T-helper 2 cell treated with Interferon-gamma antibody and Interleukin-4, amounts not matched to agents 5 μg/mL and 100 μg/mL, for 36 hours (primary cell): Measurements from ENCODE around the gene TK1.

Source experiments
- DNase-seq: peaks from one replicate; pipeline ENCODE4 v3.0.0; 2021; ENCODE audit warnings: low spot score
- H3K27ac Mint-ChIP-seq: one replicate; pipeline ENCODE4 v1.8.0; 2021; ENCODE audit warnings: mild to moderate bottlenecking, mixed read lengths
- H3K27me3 Mint-ChIP-seq: one replicate; pipeline ENCODE4 v1.8.0; 2021; ENCODE audit warnings: low read depth, mixed read lengths
- H3K36me3 Mint-ChIP-seq: one replicate; pipeline ENCODE4 v1.8.0; 2021; ENCODE audit warnings: low read depth, mixed read lengths
- H3K4me1 Mint-ChIP-seq: one replicate; pipeline ENCODE4 v1.8.0; 2021; ENCODE audit warnings: low read depth, mixed read lengths
- H3K4me3 Mint-ChIP-seq: one replicate; pipeline ENCODE4 v1.8.0; 2022; ENCODE audit warnings: mild to moderate bottlenecking, moderate library complexity, mixed read lengths
- H3K9me3 Mint-ChIP-seq: one replicate; pipeline ENCODE4 v1.8.0; 2021; ENCODE audit warnings: mixed read lengths

The TK1 gene

DNA sequence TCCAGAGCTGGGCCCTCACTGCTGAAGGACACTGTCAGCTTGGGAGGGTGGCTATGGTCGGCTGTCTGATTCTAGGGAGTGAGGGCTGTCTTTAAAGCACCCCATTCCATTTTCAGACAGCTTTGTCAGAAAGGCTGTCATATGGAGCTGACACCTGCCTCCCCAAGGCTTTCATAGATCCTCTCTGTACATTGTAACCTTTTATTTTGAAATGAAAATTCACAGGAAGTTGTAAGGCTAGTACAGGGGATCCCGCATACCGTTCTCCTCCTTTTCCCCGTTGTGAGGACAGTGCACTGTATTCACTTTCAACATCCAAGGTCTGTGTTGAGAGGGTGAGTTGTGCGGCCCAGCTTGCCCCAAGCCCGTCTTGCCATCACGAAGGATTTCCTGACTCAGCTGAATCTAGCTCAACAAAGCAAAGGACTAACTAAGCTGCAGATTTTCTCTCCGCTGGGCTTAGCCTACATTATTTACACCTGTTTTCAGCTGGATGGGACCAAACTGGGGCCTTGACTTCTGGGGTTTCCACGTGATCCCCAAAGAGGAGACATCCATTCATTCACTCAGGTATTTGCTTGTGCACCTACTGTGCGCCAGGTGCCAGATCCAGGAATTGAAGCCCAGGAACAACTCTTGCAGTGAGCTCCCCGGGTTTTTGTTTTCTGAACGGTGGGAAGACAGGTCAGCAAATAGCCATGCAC lies 39.4 kb upstream of the TK1 start:
- H3K4me1 Mint-ChIP-seq, result no peaks in the 10 kb centered on the region
- H3K9me3 Mint-ChIP-seq, result no peaks in the 10 kb centered on the region
- DNase-seq, result no peak
- peaks cover 11% of the 10 kb centered on the region for H3K27me3 Mint-ChIP-seq
- H3K36me3 Mint-ChIP-seq, result peaks cover 29% of the 10 kb centered on the region
- H3K27ac Mint-ChIP-seq, result no peak overlapping the region
- no peak overlapping the region for H3K4me3 Mint-ChIP-seq

DNA sequence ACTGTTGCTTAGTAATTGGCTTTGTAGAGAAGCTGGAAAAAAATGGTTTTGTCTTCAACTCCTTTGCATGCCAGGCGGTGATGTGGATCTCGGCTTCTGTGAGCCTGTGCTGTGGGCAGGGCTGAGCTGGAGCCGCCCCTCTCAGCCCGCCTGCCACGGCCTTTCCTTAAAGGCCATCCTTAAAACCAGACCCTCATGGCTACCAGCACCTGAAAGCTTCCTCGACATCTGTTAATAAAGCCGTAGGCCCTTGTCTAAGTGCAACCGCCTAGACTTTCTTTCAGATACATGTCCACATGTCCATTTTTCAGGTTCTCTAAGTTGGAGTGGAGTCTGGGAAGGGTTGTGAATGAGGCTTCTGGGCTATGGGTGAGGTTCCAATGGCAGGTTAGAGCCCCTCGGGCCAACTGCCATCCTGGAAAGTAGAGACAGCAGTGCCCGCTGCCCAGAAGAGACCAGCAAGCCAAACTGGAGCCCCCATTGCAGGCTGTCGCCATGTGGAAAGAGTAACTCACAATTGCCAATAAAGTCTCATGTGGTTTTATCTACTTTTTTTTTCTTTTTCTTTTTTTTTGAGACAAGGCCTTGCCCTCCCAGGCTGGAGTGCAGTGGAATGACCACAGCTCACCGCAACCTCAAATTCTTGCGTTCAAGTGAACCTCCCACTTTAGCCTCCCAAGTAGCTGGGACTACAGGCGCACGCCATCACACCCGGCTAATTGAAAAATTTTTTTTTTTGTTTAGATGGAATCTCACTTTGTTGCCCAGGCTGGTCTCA lies 38.4 kb upstream of the TK1 start:
- H3K4me3 Mint-ChIP-seq, result no peak overlapping the region
- H3K27me3 Mint-ChIP-seq, result peaks cover 2% of the 10 kb centered on the region
- DNase-seq, result no peak
- H3K36me3 Mint-ChIP-seq, result peaks cover 35% of the 10 kb centered on the region
- no peaks in the 10 kb centered on the region for H3K4me1 Mint-ChIP-seq
- H3K9me3 Mint-ChIP-seq, result no peaks in the 10 kb centered on the region
- no peak overlapping the region for H3K27ac Mint-ChIP-seq

DNA sequence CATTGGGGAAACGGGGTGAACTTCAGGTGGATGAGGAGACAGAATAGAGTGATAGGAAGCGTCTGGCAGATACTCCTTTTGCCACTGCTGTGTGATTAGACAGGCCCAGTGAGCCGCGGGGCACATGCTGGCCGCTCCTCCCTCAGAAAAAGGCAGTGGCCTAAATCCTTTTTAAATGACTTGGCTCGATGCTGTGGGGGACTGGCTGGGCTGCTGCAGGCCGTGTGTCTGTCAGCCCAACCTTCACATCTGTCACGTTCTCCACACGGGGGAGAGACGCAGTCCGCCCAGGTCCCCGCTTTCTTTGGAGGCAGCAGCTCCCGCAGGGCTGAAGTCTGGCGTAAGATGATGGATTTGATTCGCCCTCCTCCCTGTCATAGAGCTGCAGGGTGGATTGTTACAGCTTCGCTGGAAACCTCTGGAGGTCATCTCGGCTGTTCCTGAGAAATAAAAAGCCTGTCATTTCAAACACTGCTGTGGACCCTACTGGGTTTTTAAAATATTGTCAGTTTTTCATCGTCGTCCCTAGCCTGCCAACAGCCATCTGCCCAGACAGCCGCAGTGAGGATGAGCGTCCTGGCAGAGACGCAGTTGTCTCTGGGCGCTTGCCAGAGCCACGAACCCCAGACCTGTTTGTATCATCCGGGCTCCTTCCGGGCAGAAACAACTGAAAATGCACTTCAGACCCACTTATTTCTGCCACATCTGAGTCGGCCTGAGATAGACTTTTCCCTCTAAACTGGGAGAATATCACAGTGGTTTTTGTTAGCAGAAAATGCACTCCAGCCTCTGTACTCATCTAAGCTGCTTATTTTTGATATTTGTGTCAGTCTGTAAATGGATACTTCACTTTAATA lies 37.6 kb upstream of the TK1 start:
- no peaks in the 10 kb centered on the region for H3K27me3 Mint-ChIP-seq
- H3K36me3 Mint-ChIP-seq, result peaks cover 39% of the 10 kb centered on the region
- H3K4me3 Mint-ChIP-seq, result no peak overlapping the region
- no peak for DNase-seq
- H3K27ac Mint-ChIP-seq, result no peak overlapping the region
- no peaks in the 10 kb centered on the region for H3K9me3 Mint-ChIP-seq
- no peaks in the 10 kb centered on the region for H3K4me1 Mint-ChIP-seq

DNA sequence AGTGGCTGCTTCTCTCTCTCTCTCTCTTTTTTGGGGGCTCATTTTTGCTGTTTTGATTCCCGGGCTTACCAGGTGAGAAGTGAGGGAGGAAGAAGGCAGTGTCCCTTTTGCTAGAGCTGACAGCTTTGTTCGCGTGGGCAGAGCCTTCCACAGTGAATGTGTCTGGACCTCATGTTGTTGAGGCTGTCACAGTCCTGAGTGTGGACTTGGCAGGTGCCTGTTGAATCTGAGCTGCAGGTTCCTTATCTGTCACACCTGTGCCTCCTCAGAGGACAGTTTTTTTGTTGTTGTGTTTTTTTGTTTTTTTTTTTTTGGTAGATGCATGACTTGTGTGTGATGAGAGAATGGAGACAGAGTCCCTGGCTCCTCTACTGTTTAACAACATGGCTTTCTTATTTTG lies 36.9 kb upstream of the TK1 start:
- no peaks in the 10 kb centered on the region for H3K27me3 Mint-ChIP-seq
- no peak overlapping the region for H3K4me3 Mint-ChIP-seq
- peaks cover 46% of the 10 kb centered on the region for H3K36me3 Mint-ChIP-seq
- no peak for DNase-seq
- no peak overlapping the region for H3K27ac Mint-ChIP-seq
- H3K4me1 Mint-ChIP-seq, result no peaks in the 10 kb centered on the region
- H3K9me3 Mint-ChIP-seq, result no peaks in the 10 kb centered on the region

DNA sequence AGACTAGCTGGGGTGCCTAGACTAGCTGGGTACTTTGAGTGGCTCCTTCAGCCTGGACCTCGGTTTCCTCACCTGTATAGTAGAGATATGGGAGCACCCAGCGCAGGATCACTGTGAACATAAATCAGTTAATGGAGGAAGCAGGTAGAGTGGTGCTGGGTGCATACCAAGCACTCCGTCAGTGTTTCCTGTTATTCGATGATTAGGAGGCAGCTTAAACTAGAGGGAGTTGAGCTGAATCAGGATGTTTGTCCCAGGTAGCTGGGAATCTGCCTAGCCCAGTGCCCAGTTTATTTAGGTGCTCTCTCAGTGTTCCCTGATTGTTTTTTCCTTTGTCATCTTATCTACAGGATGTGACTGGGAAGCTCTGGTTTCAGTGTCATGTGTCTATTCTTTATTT lies 36.2 kb upstream of the TK1 start:
- H3K9me3 Mint-ChIP-seq, result no peaks in the 10 kb centered on the region
- H3K36me3 Mint-ChIP-seq, result peaks cover 49% of the 10 kb centered on the region
- no peak for DNase-seq
- H3K27me3 Mint-ChIP-seq, result no peaks in the 10 kb centered on the region
- no peaks in the 10 kb centered on the region for H3K4me1 Mint-ChIP-seq
- H3K4me3 Mint-ChIP-seq, result no peak overlapping the region
- H3K27ac Mint-ChIP-seq, result no peak overlapping the region

DNA sequence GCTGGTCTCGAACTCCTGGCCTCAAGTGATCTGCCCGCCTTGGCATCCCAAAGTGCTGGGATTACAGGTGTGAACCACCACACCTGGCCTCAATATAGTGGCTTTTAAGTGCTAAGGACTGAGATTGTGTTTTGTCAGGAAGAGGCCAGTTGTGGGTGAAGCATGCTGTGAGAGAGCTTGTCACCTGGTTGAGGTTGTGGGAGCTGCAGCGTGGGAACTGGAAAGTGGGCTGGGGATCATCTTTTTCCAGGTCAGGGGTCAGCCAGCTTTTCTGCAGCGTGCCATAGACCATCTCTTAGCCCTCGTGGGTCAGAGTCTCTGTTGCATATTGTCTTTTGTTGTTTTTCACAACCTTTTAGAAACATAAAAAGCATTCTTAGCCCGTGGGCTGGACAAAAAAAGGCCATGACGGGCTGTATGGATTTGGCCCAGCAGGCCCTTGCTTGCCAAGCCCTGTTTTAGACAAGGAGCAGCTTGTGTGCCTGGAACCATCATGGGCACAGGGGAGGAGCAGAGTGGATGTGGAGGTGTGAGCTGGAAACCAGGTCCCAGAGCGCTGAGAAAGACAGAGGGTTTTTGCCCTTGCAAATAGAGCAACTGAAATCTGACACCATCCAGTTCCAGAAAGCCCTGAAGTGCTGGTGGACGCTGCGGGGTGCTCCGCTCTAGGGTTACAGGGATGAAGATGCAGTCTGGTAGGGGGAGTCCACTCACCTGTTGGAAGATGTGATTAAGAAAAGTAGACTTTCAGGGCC lies 32.7 kb upstream of the TK1 start:
- no peak for DNase-seq
- peaks cover 10% of the 10 kb centered on the region for H3K4me1 Mint-ChIP-seq
- peaks cover 60% of the 10 kb centered on the region for H3K36me3 Mint-ChIP-seq
- no peaks in the 10 kb centered on the region for H3K27me3 Mint-ChIP-seq
- H3K9me3 Mint-ChIP-seq, result no peaks in the 10 kb centered on the region
- H3K27ac Mint-ChIP-seq, result no peak overlapping the region
- H3K4me3 Mint-ChIP-seq, result no peak overlapping the region

DNA sequence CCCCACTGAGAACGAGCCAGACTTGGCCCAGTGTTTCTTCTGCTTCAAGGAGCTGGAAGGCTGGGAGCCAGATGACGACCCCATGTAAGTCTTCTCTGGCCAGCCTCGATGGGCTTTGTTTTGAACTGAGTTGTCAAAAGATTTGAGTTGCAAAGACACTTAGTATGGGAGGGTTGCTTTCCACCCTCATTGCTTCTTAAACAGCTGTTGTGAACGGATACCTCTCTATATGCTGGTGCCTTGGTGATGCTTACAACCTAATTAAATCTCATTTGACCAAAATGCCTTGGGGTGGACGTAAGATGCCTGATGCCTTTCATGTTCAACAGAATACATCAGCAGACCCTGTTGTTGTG lies 27.8 kb upstream of the TK1 start:
- peaks cover 13% of the 10 kb centered on the region for H3K4me1 Mint-ChIP-seq
- H3K27me3 Mint-ChIP-seq, result no peaks in the 10 kb centered on the region
- no peak for DNase-seq
- no peaks in the 10 kb centered on the region for H3K9me3 Mint-ChIP-seq
- peak overlapping the region; percentile 93 for H3K27ac Mint-ChIP-seq
- peaks cover 31% of the 10 kb centered on the region for H3K36me3 Mint-ChIP-seq
- peak overlapping the region; percentile 99 for H3K4me3 Mint-ChIP-seq

DNA sequence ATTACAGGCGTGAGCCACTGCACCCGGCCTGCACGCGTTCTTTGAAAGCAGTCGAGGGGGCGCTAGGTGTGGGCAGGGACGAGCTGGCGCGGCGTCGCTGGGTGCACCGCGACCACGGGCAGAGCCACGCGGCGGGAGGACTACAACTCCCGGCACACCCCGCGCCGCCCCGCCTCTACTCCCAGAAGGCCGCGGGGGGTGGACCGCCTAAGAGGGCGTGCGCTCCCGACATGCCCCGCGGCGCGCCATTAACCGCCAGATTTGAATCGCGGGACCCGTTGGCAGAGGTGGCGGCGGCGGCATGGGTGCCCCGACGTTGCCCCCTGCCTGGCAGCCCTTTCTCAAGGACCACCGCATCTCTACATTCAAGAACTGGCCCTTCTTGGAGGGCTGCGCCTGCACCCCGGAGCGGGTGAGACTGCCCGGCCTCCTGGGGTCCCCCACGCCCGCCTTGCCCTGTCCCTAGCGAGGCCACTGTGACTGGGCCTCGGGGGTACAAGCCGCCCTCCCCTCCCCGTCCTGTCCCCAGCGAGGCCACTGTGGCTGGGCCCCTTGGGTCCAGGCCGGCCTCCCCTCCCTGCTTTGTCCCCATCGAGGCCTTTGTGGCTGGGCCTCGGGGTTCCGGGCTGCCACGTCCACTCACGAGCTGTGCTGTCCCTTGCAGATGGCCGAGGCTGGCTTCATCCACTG lies 27.3 kb upstream of the TK1 start, which contains the start of gene BIRC5:
Gene BIRC5, plus strand, starts transcription at position 238 of the 690 bp plus-strand sequence. Its CDS starts 64 bp downstream, at position 302.
- Mint-ChIP-seq H3K27ac (peak within 1 kb of the TSS; percentile 93), H3K9me3 (no peaks in the 10 kb centered on the region), H3K27me3 (no peaks in the 10 kb centered on the region), H3K4me3 (peak within 1 kb of the TSS; percentile 99), H3K4me1 (peaks cover 13% of the 10 kb centered on the region), H3K36me3 (peaks cover 25% of the 10 kb centered on the region)
- DNase-seq, result peak; percentile 89

DNA sequence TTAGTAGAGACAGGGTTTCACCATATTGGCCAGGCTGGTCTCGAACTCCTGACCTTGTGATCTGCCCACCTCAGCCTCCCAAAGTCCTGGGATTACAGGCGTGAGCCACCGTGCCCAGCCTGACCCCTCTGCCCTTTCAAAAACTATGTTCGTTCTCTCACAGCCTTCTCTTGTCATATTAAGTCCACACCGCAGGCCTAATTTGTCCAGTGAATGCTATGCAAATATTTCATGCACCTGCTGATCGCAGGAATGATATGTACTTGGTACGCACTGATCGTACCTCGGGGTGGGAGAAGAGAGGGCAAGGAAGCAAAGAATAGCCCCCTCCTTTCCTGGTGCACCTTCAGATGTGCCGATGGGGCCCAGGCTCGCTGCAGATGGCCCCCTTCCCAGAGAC lies 24.2 kb upstream of the TK1 start:
- H3K4me3 Mint-ChIP-seq, result no peak overlapping the region
- DNase-seq, result no peak
- no peaks in the 10 kb centered on the region for H3K9me3 Mint-ChIP-seq
- no peak overlapping the region for H3K27ac Mint-ChIP-seq
- H3K27me3 Mint-ChIP-seq, result no peaks in the 10 kb centered on the region
- peaks cover 17% of the 10 kb centered on the region for H3K36me3 Mint-ChIP-seq
- H3K4me1 Mint-ChIP-seq, result peaks cover 7% of the 10 kb centered on the region

DNA sequence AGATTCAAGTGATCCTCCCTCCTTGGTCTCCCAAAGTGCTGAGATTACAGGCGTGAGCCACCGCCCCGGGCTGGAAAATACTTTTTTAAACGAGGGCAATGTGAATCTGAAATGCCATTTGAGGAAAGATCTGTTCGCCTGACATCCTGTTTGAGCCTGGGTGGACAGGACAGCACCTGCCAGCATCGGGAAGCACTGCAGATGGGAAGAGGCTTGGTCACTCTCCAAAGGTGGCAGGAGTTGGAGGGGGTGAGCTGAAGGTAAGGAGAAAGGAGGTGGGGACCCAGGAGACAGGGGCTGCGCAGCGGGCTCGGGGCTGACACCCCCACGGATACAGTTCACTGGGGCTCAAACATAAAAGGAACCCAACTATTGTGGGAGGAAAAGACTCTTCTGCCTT lies 23.3 kb upstream of the TK1 start:
- H3K27me3 Mint-ChIP-seq, result no peaks in the 10 kb centered on the region
- H3K36me3 Mint-ChIP-seq, result peaks cover 11% of the 10 kb centered on the region
- no peaks in the 10 kb centered on the region for H3K9me3 Mint-ChIP-seq
- H3K4me1 Mint-ChIP-seq, result peaks cover 3% of the 10 kb centered on the region
- no peak overlapping the region for H3K4me3 Mint-ChIP-seq
- no peak overlapping the region for H3K27ac Mint-ChIP-seq
- DNase-seq, result no peak

DNA sequence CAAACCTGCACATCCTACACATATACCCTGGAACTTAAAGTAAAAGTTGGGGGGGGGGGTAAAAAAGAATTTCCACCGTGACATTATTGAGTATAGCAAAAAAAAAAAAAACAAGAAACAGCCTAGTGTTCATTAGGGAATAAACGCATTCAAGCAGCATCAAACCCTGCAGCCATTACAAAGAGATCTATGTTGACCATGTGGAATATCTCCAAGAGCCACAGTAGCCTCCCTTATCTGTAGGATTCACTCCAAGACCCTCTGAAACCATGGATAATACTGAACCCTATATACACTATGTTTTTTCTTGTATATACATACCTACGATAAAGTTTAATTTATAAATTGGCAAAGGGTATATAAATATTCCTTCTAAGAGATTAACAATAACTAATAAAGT lies 21.6 kb upstream of the TK1 start:
- no peaks in the 10 kb centered on the region for H3K9me3 Mint-ChIP-seq
- DNase-seq, result no peak
- peaks cover 5% of the 10 kb centered on the region for H3K36me3 Mint-ChIP-seq
- H3K4me3 Mint-ChIP-seq, result no peak overlapping the region
- H3K27ac Mint-ChIP-seq, result no peak overlapping the region
- no peaks in the 10 kb centered on the region for H3K4me1 Mint-ChIP-seq
- no peaks in the 10 kb centered on the region for H3K27me3 Mint-ChIP-seq

DNA sequence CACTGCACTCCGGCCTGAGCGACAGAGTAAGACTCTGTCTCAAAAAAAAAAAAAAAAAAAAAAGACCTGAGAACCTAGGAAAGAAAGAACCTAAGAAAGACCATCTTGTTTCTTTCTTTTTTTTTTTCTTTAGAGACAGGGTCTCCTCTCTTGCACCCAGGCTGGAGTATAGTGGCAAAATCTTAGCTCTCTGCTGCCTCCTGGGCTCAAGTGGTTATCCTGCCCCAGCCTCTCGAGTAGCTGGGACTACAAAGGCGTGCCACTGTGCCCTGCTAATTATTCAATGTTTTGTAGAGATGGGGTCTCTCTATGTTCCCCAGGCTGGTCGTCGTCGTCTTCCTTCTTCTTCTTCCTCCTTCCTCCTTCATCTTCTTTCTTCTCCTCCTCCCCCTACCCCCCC lies 19.4 kb upstream of the TK1 start:
- no peak overlapping the region for H3K27ac Mint-ChIP-seq
- H3K27me3 Mint-ChIP-seq, result no peaks in the 10 kb centered on the region
- H3K9me3 Mint-ChIP-seq, result no peaks in the 10 kb centered on the region
- H3K4me1 Mint-ChIP-seq, result no peaks in the 10 kb centered on the region
- H3K4me3 Mint-ChIP-seq, result no peak overlapping the region
- no peak for DNase-seq
- peaks cover 5% of the 10 kb centered on the region for H3K36me3 Mint-ChIP-seq

DNA sequence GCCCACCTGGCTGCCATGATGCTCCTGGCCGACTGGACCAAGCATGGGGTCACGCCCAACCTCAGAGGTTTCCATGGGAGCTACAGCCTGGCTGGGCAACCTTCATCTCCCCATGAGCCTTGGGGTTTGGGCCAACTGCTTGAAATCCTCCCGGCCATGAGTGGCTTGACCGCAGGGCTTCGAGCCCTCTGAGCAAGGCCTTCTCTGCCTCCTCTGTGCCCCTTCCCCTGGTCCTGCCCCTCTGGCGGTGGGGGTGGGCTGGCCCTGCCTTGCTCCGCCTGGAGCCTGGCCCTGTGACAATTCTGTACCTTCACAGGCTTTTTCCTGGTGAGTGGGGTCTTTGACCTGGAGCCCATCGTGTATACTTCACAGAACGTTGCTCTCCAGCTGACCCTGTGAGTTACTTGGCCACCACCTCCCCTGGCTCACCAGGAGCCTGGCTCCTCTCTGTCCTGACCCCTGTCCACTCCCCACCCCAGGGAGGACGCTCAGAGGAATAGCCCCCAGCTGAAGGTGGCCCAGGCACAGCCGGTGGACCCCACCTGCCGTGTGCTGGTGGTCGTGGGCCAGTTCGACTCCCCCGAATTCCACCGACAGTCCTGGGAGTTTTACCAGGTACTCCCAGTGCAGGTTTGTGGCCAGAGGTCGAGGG lies 18.4 kb upstream of the TK1 start:
- no peaks in the 10 kb centered on the region for H3K9me3 Mint-ChIP-seq
- peaks cover 5% of the 10 kb centered on the region for H3K36me3 Mint-ChIP-seq
- DNase-seq, result no peak
- H3K27ac Mint-ChIP-seq, result no peak overlapping the region
- H3K27me3 Mint-ChIP-seq, result no peaks in the 10 kb centered on the region
- H3K4me3 Mint-ChIP-seq, result no peak overlapping the region
- no peaks in the 10 kb centered on the region for H3K4me1 Mint-ChIP-seq
